ENCODE results near the gene RIOK1. TPM values are rescaled to one million over a fixed set of nuclear protein-coding genes. Genes with fewer than 3 reads are reported as not detected.
A peak's percentile ranks its signal among the peaks of the same experiment; 100 is the strongest.

Gene RIOK1
- total and polyA plus RNA-seq, 12 donors, result 6.0 to 21.1 (median 14.9) TPM

DNA sequence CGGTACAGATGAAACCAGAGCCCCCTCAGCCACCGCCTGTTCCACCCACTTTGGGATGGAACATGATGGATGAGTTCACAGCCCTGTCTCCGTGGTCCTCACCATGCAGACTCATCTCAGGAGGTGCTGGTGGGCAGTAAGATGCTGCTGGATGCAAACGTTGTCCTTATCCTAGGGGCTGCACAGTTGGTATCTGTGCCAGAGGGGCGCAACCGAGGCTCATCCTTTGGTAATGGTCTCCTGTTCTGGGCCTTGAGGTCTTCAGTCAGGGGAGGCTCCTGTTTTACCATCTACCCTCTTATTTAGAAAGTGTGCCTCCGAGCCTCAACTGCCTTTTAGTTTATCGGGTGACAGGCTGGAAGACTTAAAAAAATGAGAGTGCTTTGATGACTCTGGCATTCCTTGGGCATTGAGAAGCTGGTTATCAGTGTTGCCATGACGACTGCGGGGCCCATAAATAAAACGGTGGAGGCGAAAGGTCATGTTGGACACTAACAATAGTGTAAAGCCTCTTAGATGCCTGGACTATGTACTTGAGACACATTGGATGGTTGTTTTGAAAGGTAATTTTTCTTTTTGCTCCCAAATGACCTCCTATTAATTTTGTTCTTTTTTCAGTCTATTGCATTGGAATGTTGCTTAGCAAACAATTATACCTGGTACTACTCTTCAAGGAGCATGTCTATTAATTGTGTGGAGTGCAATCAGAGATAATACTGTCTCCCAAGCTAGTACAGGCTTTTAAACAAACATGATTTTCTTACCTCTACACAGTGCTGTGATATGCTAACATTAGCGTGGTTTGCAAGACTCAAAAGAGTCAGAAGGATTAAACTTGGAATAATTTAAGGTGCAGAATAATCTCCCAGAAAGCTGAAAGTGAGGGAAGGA lies 77.6 kb downstream of the RIOK1 start:
- TF ChIP-seq POLR2A (IDR thresholded peaks at IDR 0.05), result no peak
- TF ChIP-seq, protein P1, sequence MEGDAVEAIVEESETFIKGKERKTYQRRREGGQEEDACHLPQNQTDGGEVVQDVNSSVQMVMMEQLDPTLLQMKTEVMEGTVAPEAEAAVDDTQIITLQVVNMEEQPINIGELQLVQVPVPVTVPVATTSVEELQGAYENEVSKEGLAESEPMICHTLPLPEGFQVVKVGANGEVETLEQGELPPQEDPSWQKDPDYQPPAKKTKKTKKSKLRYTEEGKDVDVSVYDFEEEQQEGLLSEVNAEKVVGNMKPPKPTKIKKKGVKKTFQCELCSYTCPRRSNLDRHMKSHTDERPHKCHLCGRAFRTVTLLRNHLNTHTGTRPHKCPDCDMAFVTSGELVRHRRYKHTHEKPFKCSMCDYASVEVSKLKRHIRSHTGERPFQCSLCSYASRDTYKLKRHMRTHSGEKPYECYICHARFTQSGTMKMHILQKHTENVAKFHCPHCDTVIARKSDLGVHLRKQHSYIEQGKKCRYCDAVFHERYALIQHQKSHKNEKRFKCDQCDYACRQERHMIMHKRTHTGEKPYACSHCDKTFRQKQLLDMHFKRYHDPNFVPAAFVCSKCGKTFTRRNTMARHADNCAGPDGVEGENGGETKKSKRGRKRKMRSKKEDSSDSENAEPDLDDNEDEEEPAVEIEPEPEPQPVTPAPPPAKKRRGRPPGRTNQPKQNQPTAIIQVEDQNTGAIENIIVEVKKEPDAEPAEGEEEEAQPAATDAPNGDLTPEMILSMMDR (IDR thresholded peaks at IDR 0.05), result no peak
- H3K36me3 ChIP-seq (replicated peaks in 1 of 2), result no peaks in the 10 kb centered on the region
- H3K27me3 ChIP-seq, result no peaks in the 10 kb centered on the region
- DNase-seq, result peak; percentile 49 to 81 (median 73)
- no peaks in the 10 kb centered on the region for H3K9me3 ChIP-seq (replicated peaks in 1 of 3)
- WGBS, 4 donors, result 48 to 51% (median 49%) methylated on average over 11 to 13 of the region's 13 CpGs
- H3K4me1 ChIP-seq (replicated peaks in 1 of 2), result peaks cover 0 to 10% of the 10 kb centered on the region in 2 donors
- no peak overlapping the region for H3K27ac ChIP-seq
- intact Hi-C loops (cut with DNase I), result no loop called here
- H3K4me3 ChIP-seq, result no peak overlapping the region

Other genes starting within 250 kb of the RIOK1 start
- 100 to 1,000 TPM in 5 of 9 donors, 10 to 100 TPM in 4; 42.9 to 281 (median 109) TPM for gene SSR1, start 76.6 kb upstream of the RIOK1 start, total RNA-seq
- gene SSR1, start 76.6 kb upstream of the RIOK1 start, polyA plus RNA-seq, result 100 to 1,000 TPM in 1 of 3 donors, 10 to 100 TPM in 1, 1 to 10 TPM in 1; 9.7 to 211 (median 15.1) TPM
- gene CAGE1, start 66 bp upstream of the RIOK1 start, total RNA-seq, result under 1 TPM in 4 of 9 donors, not detected in 5; 0.06 to 0.25 (median 0.16) TPM
- gene CAGE1, start 66 bp upstream of the RIOK1 start, polyA plus RNA-seq, result not detected
- gene DSP, start 151.9 kb downstream of the RIOK1 start, total RNA-seq, result 10 to 100 TPM; 12.9 to 61.4 (median 42.9) TPM
- gene DSP, start 151.9 kb downstream of the RIOK1 start, polyA plus RNA-seq, result 10 to 100 TPM in 1 of 3 donors, 1 to 10 TPM in 2; 4.1 to 12.3 (median 5.9) TPM
- 10 to 100 TPM in 5 of 9 donors, 1 to 10 TPM in 4; 2.5 to 13.1 (median 10.1) TPM for gene SNRNP48, start 200.4 kb downstream of the RIOK1 start, total RNA-seq
- gene SNRNP48, start 200.4 kb downstream of the RIOK1 start, polyA plus RNA-seq, result 10 to 100 TPM in 1 of 3 donors, 1 to 10 TPM in 2; 3.5 to 10.5 (median 6.4) TPM